GM12878 (cell line): ENCODE results near the gene KRTAP10-3.
"Not testable (repeated sequence)": the region's sequence is repeated elsewhere in the genome, so short reads cannot be mapped to it uniquely, and the experiment has no call there.

Experiments
- DPF2 ChIP-seq: fragments of 450-650 bp; IDR thresholded peaks from 2 replicates; pipeline ENCODE4 v1.6.1; 2017; ENCODE audit warnings: mild to moderate bottlenecking
- E2F4 ChIP-seq: IDR thresholded peaks from 2 replicates; pipeline ENCODE4 v1.6.1; 2012; ENCODE audit warnings: low read depth, low read length, improper control_type of control experiment
- MEF2A ChIP-seq: IDR thresholded peaks from 2 replicates; pipeline ENCODE4 v1.6.1; 2011; ENCODE audit warnings: low read depth, mild to moderate bottlenecking, low read length, moderate library complexity; ENCODE audit not compliant: insufficient read depth
- RAD21 ChIP-seq: IDR thresholded peaks from 2 replicates; pipeline ENCODE4 v1.6.1; 2011; ENCODE audit warnings: mild to moderate bottlenecking, low read depth, low read length, moderate library complexity; ENCODE audit not compliant: insufficient read depth
- SREBF2 ChIP-seq: IDR thresholded peaks from 2 replicates; pipeline ENCODE4 v1.6.1; 2012; ENCODE audit warnings: mild to moderate bottlenecking, low read length
- ZBTB33 ChIP-seq: fragments of 450-650 bp; IDR thresholded peaks from 2 replicates; pipeline ENCODE4 v1.6.1; 2017; ENCODE audit warnings: mild to moderate bottlenecking
- ZNF274 ChIP-seq: IDR thresholded peaks from one replicate; pipeline ENCODE4 v1.8.0; 2011; ENCODE audit not compliant: insufficient read length, insufficient read depth
- TF ChIP-seq, protein P1 (sequence below), 3 experiments: IDR thresholded peaks in 2 of 3; conservative IDR thresholded peaks in 1 of 3; 2 replicates each; pipeline ENCODE4 v1.5.1; 2011; ENCODE audit warnings: low read depth in 3 of 3, low read length in 3 of 3, mild to moderate bottlenecking in 3 of 3, control low read depth in 2 of 3, moderate library complexity in 2 of 3, inconsistent platforms in 1 of 3, mixed read lengths in 1 of 3; ENCODE audit not compliant: control insufficient read depth in 2 of 3, insufficient read depth in 1 of 3; ENCODE audit errors: extremely low read depth in 1 of 3

- TF ChIP-seq ZBTB33, ZNF274, SREBF2, E2F4, DPF2, MEF2A, RAD21: not testable (repeated sequence)
- TF ChIP-seq, protein P1, sequence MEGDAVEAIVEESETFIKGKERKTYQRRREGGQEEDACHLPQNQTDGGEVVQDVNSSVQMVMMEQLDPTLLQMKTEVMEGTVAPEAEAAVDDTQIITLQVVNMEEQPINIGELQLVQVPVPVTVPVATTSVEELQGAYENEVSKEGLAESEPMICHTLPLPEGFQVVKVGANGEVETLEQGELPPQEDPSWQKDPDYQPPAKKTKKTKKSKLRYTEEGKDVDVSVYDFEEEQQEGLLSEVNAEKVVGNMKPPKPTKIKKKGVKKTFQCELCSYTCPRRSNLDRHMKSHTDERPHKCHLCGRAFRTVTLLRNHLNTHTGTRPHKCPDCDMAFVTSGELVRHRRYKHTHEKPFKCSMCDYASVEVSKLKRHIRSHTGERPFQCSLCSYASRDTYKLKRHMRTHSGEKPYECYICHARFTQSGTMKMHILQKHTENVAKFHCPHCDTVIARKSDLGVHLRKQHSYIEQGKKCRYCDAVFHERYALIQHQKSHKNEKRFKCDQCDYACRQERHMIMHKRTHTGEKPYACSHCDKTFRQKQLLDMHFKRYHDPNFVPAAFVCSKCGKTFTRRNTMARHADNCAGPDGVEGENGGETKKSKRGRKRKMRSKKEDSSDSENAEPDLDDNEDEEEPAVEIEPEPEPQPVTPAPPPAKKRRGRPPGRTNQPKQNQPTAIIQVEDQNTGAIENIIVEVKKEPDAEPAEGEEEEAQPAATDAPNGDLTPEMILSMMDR (IDR thresholded peaks at IDR 0.05 in 2 of 3, conservative IDR thresholded peaks at IDR 0.05 in 1 of 3; ENCODE audit: control insufficient read depth in 2 of 3, extremely low read depth in 1 of 3, insufficient read depth in 1 of 3, low read depth in 3 of 3, low read length in 3 of 3), result not testable (repeated sequence)
Observed at GRCh38 chr21:44580231-44580821, 21.7 kb upstream of the KRTAP10-3 start, which contains the start of gene KRTAP10-5.
